ENCODE data around the gene ANK3.

Gene ANK3

GRCh38 chr10:60309891-60310290 is 79.8 kb downstream of the ANK3 start:
- no peak for TF ChIP-seq GATA2 (IDR thresholded peaks at IDR 0.05; ENCODE audit: low read depth, low read length)
- no peak for TF ChIP-seq GATA3 (IDR thresholded peaks at IDR 0.05; ENCODE audit: low read depth, low read length)

- TF ChIP-seq GATA2 (IDR thresholded peaks at IDR 0.05; ENCODE audit: low read depth, low read length) = no peak
- no peak for TF ChIP-seq GATA3 (IDR thresholded peaks at IDR 0.05; ENCODE audit: low read depth, low read length)
Observed at GRCh38 chr10:60309371-60309770, 80.3 kb downstream of the ANK3 start.

GRCh38 chr10:60305380-60305892 is 84.2 kb downstream of the ANK3 start:
- TF ChIP-seq GATA3 (IDR thresholded peaks at IDR 0.05; ENCODE audit: low read depth, low read length) = peak; percentile 29; the same call in 1 of the 2 replicates
- TF ChIP-seq GATA2 (IDR thresholded peaks at IDR 0.05; ENCODE audit: low read depth, low read length) = 0 out of 2 replicates have a peak, but pooled peaks have one; percentile 20

- TF ChIP-seq GATA3 (IDR thresholded peaks at IDR 0.05; ENCODE audit: low read depth, low read length) (no peak), GATA2 (IDR thresholded peaks at IDR 0.05; ENCODE audit: low read depth, low read length) (0 out of 2 replicates have a peak, but pooled peaks have one; percentile 25)
Observed at GRCh38 chr10:60304829-60305379, 84.8 kb downstream of the ANK3 start.

- TF ChIP-seq GATA2 (IDR thresholded peaks at IDR 0.05; ENCODE audit: low read depth, low read length) (no peak), GATA3 (IDR thresholded peaks at IDR 0.05; ENCODE audit: low read depth, low read length) (no peak)
Observed at GRCh38 chr10:60303778-60304177, 85.9 kb downstream of the ANK3 start.

- TF ChIP-seq GATA3 (IDR thresholded peaks at IDR 0.05; ENCODE audit: low read depth, low read length) (no peak), GATA2 (IDR thresholded peaks at IDR 0.05; ENCODE audit: low read depth, low read length) (no peak)
Observed at GRCh38 chr10:60299961-60300883, 89.5 kb downstream of the ANK3 start.

GRCh38 chr10:60299390-60299778 is 90.3 kb downstream of the ANK3 start:
- TF ChIP-seq GATA3 (IDR thresholded peaks at IDR 0.05; ENCODE audit: low read depth, low read length) = no peak
- TF ChIP-seq GATA2 (IDR thresholded peaks at IDR 0.05; ENCODE audit: low read depth, low read length) = no peak

- TF ChIP-seq GATA2 (IDR thresholded peaks at IDR 0.05; ENCODE audit: low read depth, low read length) = no peak
- no peak for TF ChIP-seq GATA3 (IDR thresholded peaks at IDR 0.05; ENCODE audit: low read depth, low read length)
Observed at GRCh38 chr10:60298408-60299389, 91.0 kb downstream of the ANK3 start.

- no peak for TF ChIP-seq GATA3 (IDR thresholded peaks at IDR 0.05; ENCODE audit: low read depth, low read length)
- TF ChIP-seq GATA2 (IDR thresholded peaks at IDR 0.05; ENCODE audit: low read depth, low read length) = no peak
Observed at GRCh38 chr10:60296073-60296472, 93.6 kb downstream of the ANK3 start.

- TF ChIP-seq GATA2 (IDR thresholded peaks at IDR 0.05; ENCODE audit: low read depth, low read length) (no peak), GATA3 (IDR thresholded peaks at IDR 0.05; ENCODE audit: low read depth, low read length) (no peak)
Observed at GRCh38 chr10:60295028-60295937, 94.4 kb downstream of the ANK3 start.

GRCh38 chr10:60293581-60294175 is 96.0 kb downstream of the ANK3 start:
- TF ChIP-seq GATA3 (IDR thresholded peaks at IDR 0.05; ENCODE audit: low read depth, low read length) (no peak), GATA2 (IDR thresholded peaks at IDR 0.05; ENCODE audit: low read depth, low read length) (no peak)

GRCh38 chr10:60292998-60293397 is 96.7 kb downstream of the ANK3 start:
- TF ChIP-seq GATA2 (IDR thresholded peaks at IDR 0.05; ENCODE audit: low read depth, low read length) = no peak
- TF ChIP-seq GATA3 (IDR thresholded peaks at IDR 0.05; ENCODE audit: low read depth, low read length) = no peak
